GM19238 (cell line): ENCODE data around the gene LYRM2.

Experiments used
- DNase-seq: peaks from one replicate; pipeline ENCODE4 v3.0.0; 2011; ENCODE audit warnings: low spot score; ENCODE audit not compliant: insufficient read length

LYRM2 gene

DNA sequence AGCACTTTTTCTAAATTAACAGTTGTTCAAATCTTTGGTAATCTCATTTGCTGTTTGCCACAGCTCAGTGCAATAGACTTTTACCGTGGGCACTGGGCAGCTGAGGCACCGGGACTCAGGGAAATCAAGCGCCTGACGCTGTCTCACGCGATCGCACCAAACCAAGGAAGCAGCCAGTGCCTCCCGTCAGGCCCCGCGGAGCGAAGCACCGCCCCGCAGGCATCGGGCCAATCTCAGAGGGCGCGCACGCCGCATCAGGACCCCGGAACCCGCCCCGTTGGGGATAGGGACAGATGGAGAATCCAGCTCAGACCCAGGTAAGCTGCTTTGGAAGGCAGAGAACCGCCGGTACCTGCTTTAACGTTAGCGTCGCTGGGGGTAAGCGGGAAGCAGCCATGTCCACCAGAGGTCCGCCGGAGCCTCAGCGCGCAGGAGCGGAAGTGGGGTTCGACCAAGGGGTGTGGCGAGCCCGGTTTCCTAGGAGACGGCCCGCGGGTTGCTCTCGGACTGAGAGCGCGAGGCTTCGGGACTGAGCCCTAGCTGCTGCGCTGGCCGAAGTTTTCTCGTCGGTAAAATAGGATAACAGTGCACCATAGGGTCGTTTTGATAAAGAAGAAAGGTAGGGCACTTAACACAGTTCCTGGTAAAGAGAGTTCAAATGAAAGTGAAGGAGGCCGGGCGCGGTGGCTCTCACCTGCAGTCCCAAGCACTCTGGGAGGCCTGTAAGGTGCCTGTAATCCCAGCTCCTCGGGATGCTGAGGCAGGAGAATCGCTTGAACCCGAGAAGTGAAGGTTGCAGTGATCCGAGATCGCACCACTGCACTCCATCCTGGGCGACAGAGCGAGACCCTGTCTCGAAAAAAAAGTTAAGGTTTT lies at the start of gene LYRM2:
Gene LYRM2, minus strand, starts transcription at position 428 of the 876 bp plus-strand sequence. Its CDS starts 31 bp downstream, at position 397.
- peak; percentile 84 for DNase-seq

DNA sequence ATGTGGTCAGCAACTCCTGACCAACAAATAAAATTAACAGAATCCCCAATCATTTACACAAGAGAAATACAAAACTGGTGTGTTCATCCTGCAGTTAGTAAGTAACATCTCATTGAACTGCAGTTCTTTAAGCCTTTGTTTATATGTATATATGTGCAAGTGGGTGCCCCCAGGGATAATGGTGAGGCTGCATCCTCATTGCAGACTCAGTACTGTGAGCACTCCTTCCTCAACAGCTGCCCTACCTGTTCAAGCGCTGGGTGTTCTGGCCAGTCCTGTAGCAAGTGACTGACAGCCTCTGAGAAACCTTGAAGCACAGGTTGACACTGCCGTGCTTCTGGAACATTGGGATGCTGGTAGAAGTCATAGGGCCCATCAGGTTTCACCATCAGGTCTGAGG lies 49.8 kb upstream of the LYRM2 start:
- no peak for DNase-seq

DNA sequence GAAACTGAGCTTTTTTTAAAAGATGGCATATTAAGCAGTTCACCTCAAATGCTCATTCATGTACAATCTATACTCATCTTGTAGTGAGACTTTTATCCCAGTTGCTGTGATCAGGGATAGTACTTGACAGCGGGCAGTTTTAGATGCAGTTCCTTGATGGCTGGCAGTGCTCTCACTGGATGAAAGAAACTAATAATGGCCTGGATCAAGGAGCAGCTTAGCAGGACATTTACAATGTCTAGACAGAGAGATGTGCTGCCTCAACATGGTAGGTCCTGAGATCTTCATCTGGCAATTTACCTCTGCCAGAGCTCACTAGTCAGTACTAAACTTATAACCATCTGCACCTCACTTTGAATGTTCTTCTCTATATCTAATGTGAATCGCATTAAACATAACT lies 46.8 kb upstream of the LYRM2 start:
- DNase-seq = no peak

DNA sequence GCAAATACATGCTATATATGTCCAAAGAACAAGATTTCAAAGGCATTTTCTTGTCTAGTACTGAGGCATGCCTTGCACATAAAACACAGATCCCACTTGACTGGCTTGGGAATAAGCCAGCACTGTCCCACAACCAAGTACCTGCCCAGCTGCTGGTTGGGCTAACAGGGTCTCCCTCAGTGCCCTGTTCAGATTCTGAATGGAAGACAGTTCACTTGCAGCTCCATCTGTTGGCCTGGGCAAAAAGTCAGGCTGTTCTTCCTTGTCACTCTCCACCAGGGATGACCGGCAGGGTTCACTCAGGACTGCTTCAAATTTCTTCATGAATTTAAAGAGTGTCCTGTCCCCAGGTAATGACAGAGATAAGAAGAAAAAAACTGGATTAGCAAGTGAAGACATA lies 44.4 kb upstream of the LYRM2 start:
- no peak for DNase-seq

GRCh38 chr6:89681983-89682564 lies 43.5 kb upstream of the LYRM2 start:
- no peak for DNase-seq

GRCh38 chr6:89680551-89680950 lies 42.0 kb upstream of the LYRM2 start:
- DNase-seq = no peak

- no peak for DNase-seq
Measured at GRCh38 chr6:89680150-89680549, 41.6 kb upstream of the LYRM2 start.

DNA sequence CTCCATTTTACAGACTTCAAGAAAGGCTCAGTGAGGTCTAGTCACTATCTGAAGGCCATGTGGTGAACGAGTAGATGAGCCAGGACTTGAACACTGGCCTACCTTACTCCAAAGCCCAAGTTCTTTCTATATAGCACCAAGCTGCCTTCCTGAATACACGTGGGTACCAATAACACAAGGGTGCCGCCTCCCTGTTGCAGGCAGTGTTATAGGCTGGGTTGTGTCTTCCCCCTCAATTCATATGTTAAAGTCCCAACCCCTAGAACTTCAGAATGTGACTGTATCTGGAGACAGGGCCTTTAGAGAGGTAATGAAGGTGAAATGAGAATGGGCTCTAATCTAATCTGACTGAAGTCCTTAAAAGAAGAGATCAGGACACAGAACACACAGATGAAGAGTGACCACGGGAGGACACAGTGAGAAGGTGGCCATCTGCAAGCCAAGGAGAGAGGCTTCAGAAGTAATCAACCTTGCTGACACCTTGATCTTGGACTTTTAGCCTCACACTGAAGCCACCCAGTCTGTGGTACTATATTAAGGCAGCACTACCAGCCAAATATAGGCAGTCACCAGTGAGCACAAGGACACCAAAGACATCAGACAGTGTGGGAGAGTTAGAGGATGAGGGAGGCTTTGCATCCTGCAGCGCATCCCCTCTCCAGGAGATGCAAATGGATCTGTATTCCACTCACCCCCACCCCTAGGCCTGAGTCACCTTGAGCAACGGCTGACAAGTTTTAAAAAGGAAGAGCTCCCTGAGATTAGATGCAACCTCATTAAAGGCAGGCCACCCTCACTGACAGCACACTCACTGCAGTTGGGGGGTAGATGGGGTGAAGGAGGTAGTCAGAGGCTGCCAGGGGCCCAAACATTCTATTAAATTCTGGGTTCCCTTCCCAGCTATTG lies 40.9 kb upstream of the LYRM2 start:
- DNase-seq = no peak

DNA sequence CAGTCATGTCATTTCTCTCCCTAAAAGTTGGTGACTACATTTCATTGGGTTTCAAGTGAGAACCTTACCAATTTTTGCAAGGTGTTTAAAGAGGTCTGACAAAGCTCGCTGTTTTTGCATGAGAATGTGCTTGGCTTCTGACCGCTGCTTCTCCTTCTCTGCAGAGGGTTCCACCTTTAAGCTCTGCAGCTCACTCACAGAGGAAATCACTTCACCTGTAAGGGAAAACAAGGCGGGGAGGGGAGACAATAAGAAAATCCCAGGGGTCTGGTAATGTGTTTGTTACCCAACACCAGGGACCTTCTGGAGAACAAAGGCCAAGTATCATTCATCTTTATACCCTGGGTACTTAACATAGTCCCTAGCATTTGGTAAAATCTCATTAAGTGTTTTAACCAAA lies 40.0 kb upstream of the LYRM2 start:
- no peak for DNase-seq

GRCh38 chr6:89675949-89676748 lies 37.6 kb upstream of the LYRM2 start:
- no peak for DNase-seq

GRCh38 chr6:89670935-89671565 lies 32.5 kb upstream of the LYRM2 start:
- no peak for DNase-seq

GRCh38 chr6:89669002-89669401 lies 30.5 kb upstream of the LYRM2 start:
- DNase-seq = no peak

- DNase-seq = no peak
Measured at GRCh38 chr6:89667872-89668556, 29.5 kb upstream of the LYRM2 start.

- DNase-seq = no peak
Measured at GRCh38 chr6:89662659-89663223, 24.2 kb upstream of the LYRM2 start.

GRCh38 chr6:89661559-89661958 lies 23.0 kb upstream of the LYRM2 start:
- DNase-seq = no peak

GRCh38 chr6:89660981-89661380 lies 22.4 kb upstream of the LYRM2 start:
- DNase-seq = no peak

- no peak for DNase-seq
Measured at GRCh38 chr6:89657445-89658158, 19.1 kb upstream of the LYRM2 start.

GRCh38 chr6:89655122-89655521 lies 16.6 kb upstream of the LYRM2 start:
- no peak for DNase-seq

DNA sequence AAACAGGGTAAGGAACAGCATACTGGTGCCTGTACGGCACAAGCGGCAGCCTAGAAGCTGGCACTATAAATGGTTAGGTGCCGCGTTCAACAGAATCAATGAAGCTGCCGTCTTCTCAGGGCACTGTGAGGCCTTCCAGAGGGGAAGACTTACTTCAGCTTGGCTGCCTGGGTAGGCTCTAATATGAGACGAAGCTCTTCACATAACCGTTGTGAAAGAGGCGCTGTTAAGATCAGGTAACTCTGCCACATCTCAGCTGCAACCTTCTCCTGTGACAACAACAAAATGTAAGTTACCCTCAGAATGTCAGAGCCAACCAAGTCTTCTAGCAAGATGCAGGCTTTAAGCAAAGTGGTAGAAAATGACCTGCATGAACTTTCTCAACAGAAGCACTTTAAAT lies 12.0 kb upstream of the LYRM2 start:
- no peak for DNase-seq
